Measurements from ENCODE around the gene RWDD2A. TPM values are rescaled to one million over a fixed set of nuclear protein-coding genes. Genes with fewer than 3 reads are reported as not detected.

Gene RWDD2A
- polyA plus RNA-seq, 1 donor, result 5.2 TPM

DNA sequence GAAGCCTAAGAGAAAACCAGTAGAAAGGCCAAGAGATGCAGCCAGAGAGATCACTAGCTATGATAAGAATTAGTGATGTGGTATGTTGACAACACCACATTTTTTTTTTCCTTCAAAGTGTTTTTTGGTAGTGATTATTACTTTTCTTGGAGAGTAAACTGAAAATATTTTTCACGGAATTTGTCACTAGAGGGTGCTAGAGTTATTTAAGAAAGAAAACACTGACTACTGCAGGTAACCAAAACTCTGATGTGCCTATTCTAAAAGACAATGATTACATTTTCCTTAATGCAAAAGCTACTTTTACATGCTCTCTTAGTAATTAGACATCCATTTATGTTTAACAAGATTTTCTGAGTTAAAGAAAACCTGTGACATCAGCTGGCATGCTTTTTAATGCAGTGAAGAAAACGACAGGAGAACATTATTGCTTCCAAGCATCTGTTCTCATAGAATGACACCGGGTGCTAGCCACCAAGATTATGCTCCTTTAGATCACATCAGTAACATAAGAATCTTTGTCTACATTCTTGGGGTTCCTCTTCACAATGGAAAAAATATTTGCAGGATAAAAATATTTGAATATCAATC is 28.8 kb downstream of the RWDD2A start:
- 25% methylated on average over 2 of the region's 3 CpGs for WGBS (ENCODE audit: insufficient coverage, low lambda C conversion rate)
- Histone ChIP-seq H3K4me1 (ENCODE audit: control insufficient read depth, insufficient read depth, low read length) (no peaks in the 10 kb centered on the region), H3K27me3 (ENCODE audit: control insufficient read depth, insufficient read depth, low read length) (no peaks in the 10 kb centered on the region), H3K27ac (ENCODE audit: low read length) (no peak overlapping the region), H3K9me3 (ENCODE audit: control insufficient read depth, low read depth, low read length) (no peaks in the 10 kb centered on the region), H3K36me3 (ENCODE audit: control insufficient read depth, insufficient read depth, low read length) (peaks cover 3% of the 10 kb centered on the region), H3K4me3 (ENCODE audit: low read length) (no peak overlapping the region)
- no peak for DNase-seq

DNA sequence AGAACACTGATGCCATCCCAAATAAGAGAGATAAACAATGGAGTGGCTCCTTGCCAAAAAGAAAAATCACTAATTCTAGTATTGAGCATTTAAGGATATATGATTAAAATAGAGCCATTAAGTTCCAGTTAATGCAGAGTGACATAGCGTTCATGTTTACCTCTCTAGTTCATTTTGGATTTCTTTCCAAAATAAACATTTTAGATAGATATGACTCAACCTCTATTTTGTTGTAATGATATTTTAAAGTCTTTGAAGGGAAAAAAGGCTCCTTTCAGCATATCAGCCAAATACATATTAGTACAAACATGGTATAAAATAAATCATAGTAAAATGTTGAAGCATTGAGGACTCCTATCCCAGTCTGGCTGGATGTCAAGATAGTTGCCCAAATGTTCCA is 33.4 kb downstream of the RWDD2A start:
- no peak overlapping the region for H3K27ac ChIP-seq (ENCODE audit: low read length)
- no peaks in the 10 kb centered on the region for H3K27me3 ChIP-seq (ENCODE audit: control insufficient read depth, insufficient read depth, low read length)
- no peaks in the 10 kb centered on the region for H3K36me3 ChIP-seq (ENCODE audit: control insufficient read depth, insufficient read depth, low read length)
- no peaks in the 10 kb centered on the region for H3K9me3 ChIP-seq (ENCODE audit: control insufficient read depth, low read depth, low read length)
- WGBS (ENCODE audit: insufficient coverage, low lambda C conversion rate), result 71% methylated on average over 1 of the region's 1 CpG
- H3K4me1 ChIP-seq (ENCODE audit: control insufficient read depth, insufficient read depth, low read length), result no peaks in the 10 kb centered on the region
- no peak overlapping the region for H3K4me3 ChIP-seq (ENCODE audit: low read length)
- no peak for DNase-seq

DNA sequence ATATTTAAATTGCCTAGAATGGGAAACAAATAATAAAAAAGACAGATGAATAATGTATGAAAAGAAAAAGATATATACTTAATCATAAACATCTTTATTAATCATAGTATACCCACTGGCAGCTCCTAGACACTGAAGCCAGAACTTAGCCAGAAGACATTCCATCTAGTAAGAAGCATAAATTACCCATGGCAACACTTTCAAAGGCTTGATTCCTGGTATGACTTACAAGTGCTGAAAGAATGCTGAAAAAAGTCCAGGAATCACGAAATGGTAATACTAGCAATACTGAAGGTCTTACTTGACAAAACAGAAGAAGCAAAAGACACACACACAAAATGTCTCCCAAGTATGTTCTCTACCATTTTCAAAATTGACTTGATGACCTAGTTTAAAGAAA is 38.0 kb downstream of the RWDD2A start:
- Histone ChIP-seq H3K27me3 (ENCODE audit: control insufficient read depth, insufficient read depth, low read length) (no peaks in the 10 kb centered on the region), H3K9me3 (ENCODE audit: control insufficient read depth, low read depth, low read length) (no peaks in the 10 kb centered on the region), H3K4me3 (ENCODE audit: low read length) (no peak overlapping the region), H3K27ac (ENCODE audit: low read length) (no peak overlapping the region), H3K4me1 (ENCODE audit: control insufficient read depth, insufficient read depth, low read length) (no peaks in the 10 kb centered on the region), H3K36me3 (ENCODE audit: control insufficient read depth, insufficient read depth, low read length) (no peaks in the 10 kb centered on the region)
- WGBS (ENCODE audit: insufficient coverage, low lambda C conversion rate), result no CpG with 5 or more reads among the region's 1 CpG
- DNase-seq, result no peak

DNA sequence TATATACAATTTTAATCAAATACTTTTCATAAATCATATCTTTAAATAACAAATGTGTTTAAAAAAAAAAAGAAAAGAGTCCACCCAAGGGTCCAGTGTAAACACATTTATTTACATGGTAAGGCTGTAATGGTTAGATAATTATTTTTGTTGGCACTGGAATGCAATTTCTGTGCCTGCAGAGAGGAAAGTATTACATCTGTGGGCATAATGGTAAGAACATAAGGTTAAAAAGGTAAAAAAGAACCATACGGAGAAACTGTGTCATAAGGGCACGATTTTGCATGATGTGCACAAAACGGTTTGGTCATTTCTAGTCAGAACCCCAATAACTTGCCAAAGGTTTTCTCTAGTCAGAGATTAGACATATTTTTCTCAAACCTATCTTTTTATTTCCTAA is 54.3 kb downstream of the RWDD2A start:
- H3K4me1 ChIP-seq (ENCODE audit: control insufficient read depth, insufficient read depth, low read length), result peaks cover 4% of the 10 kb centered on the region
- H3K36me3 ChIP-seq (ENCODE audit: control insufficient read depth, insufficient read depth, low read length), result no peaks in the 10 kb centered on the region
- H3K9me3 ChIP-seq (ENCODE audit: control insufficient read depth, low read depth, low read length), result no peaks in the 10 kb centered on the region
- no peaks in the 10 kb centered on the region for H3K27me3 ChIP-seq (ENCODE audit: control insufficient read depth, insufficient read depth, low read length)
- no peak overlapping the region for H3K27ac ChIP-seq (ENCODE audit: low read length)
- no peak overlapping the region for H3K4me3 ChIP-seq (ENCODE audit: low read length)
- no peak for DNase-seq
- 92% methylated on average over 2 of the region's 3 CpGs for WGBS (ENCODE audit: insufficient coverage, low lambda C conversion rate)

Other genes starting within 250 kb of the RWDD2A start
- 7.8 TPM for gene UBE3D, start 127.5 kb upstream of the RWDD2A start, polyA plus RNA-seq
- gene DOP1A, start 125.7 kb upstream of the RWDD2A start, polyA plus RNA-seq, result 31.3 TPM
- gene PGM3, start 92 bp upstream of the RWDD2A start, polyA plus RNA-seq, result 71.6 TPM
- gene ME1, start 237.7 kb downstream of the RWDD2A start, polyA plus RNA-seq, result 11.9 TPM